ENCODE data around the gene UPF1.

DNA sequence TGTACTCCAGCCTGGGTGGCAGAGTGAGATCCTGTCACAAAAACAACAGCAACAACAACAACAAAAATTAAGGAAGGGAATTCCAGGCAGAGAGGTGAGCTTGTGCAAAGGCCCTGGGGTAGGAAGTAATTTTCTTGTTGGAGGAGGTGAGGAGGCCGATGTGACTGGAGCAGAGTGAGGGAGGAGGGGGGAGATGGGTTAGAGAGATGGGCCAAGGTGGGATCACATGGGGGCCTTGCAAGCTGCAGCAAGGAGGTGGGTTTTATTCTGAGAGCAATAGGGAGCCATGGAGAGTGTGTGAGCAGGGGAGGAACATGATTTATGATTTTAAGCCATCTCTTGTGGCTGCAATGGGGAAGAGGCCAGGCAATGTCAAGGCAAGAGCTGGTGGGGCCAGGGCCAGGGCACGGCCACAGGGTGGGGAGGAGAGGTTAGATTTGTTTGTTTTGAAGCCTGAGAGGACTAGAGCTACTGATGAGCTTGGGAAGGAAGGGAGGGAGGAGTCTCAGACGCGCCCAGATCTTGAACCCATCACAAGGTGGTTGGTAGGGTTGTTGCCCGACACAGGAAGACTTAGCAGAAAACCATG lies 28.1 kb upstream of the UPF1 start:
- TF ChIP-seq POLR2A (IDR thresholded peaks at IDR 0.05): no peak
- no peak for TF ChIP-seq EP300 (IDR thresholded peaks at IDR 0.05; ENCODE audit: low read depth)
- TF ChIP-seq, protein P1, sequence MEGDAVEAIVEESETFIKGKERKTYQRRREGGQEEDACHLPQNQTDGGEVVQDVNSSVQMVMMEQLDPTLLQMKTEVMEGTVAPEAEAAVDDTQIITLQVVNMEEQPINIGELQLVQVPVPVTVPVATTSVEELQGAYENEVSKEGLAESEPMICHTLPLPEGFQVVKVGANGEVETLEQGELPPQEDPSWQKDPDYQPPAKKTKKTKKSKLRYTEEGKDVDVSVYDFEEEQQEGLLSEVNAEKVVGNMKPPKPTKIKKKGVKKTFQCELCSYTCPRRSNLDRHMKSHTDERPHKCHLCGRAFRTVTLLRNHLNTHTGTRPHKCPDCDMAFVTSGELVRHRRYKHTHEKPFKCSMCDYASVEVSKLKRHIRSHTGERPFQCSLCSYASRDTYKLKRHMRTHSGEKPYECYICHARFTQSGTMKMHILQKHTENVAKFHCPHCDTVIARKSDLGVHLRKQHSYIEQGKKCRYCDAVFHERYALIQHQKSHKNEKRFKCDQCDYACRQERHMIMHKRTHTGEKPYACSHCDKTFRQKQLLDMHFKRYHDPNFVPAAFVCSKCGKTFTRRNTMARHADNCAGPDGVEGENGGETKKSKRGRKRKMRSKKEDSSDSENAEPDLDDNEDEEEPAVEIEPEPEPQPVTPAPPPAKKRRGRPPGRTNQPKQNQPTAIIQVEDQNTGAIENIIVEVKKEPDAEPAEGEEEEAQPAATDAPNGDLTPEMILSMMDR (IDR thresholded peaks at IDR 0.05): no peak

All from transverse colon (tissue), 3 donors.